Measurements from ENCODE around the gene TIMP1. TPM values are rescaled to one million over a fixed set of nuclear protein-coding genes. Genes with fewer than 3 reads are reported as not detected.

Gene TIMP1
- total RNA-seq, 1 donor from 2014 or later = 479 TPM

DNA sequence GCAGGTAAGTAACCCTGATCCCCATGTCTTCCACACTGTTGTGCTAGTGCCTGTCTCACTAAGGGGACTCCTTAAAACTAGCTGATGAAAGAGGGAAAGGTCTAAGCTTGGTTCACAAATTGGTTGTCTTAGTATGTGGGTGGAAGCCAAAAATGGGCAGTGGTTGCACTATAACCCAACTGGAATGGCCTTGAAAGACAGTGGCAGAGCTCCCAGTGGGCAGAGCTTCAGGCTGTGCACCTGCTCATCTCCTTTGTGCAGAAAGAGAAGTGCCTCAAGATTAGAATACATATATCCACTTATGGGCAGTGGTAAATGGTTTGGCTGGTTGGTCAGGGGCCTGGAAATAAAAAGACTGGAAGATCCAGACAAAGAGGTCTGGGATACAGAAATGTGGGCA lies 30.2 kb downstream of the TIMP1 start:
- Histone ChIP-seq H3K27ac (ENCODE audit: low read depth, low read length) (no peak overlapping the region), H3K4me3 (ENCODE audit: insufficient read depth, low read depth, low read length) (no peak overlapping the region), H3K36me3 (ENCODE audit: insufficient read depth, low read length) (no peaks in the 10 kb centered on the region), H3K27me3 (ENCODE audit: insufficient read depth, low read length) (no peaks in the 10 kb centered on the region), H3K9me3 (ENCODE audit: insufficient read depth, low read depth, low read length) (no peaks in the 10 kb centered on the region), H3K4me1 (ENCODE audit: insufficient read depth, low read length) (no peaks in the 10 kb centered on the region), H3K4me2 (ENCODE audit: low read length) (no peak overlapping the region), H4K20me1 (ENCODE audit: insufficient read depth, low read length) (no peaks in the 10 kb centered on the region), H2AFZ (ENCODE audit: low read depth, low read length) (no peak overlapping the region), H3K9ac (ENCODE audit: low read length) (no peak overlapping the region), H3K79me2 (ENCODE audit: insufficient read depth, low read length) (no peaks in the 10 kb centered on the region)
- Mint-ChIP-seq H3K9me3 (ENCODE audit: unreplicated experiment) (peaks cover 2% of the 10 kb centered on the region), H3K36me3 (ENCODE audit: low read depth, unreplicated experiment) (no peaks in the 10 kb centered on the region), H3K27ac (ENCODE audit: unreplicated experiment) (no peak overlapping the region), H3K27me3 (ENCODE audit: low read depth, unreplicated experiment) (peaks cover 7% of the 10 kb centered on the region), H3K4me1 (ENCODE audit: low read depth, unreplicated experiment) (no peaks in the 10 kb centered on the region), H3K4me3 (ENCODE audit: unreplicated experiment) (no peak overlapping the region)
- DNase-seq (ENCODE audit: low read depth) = no peak
- no peak for FAIRE-seq
- TF ChIP-seq, protein P1, sequence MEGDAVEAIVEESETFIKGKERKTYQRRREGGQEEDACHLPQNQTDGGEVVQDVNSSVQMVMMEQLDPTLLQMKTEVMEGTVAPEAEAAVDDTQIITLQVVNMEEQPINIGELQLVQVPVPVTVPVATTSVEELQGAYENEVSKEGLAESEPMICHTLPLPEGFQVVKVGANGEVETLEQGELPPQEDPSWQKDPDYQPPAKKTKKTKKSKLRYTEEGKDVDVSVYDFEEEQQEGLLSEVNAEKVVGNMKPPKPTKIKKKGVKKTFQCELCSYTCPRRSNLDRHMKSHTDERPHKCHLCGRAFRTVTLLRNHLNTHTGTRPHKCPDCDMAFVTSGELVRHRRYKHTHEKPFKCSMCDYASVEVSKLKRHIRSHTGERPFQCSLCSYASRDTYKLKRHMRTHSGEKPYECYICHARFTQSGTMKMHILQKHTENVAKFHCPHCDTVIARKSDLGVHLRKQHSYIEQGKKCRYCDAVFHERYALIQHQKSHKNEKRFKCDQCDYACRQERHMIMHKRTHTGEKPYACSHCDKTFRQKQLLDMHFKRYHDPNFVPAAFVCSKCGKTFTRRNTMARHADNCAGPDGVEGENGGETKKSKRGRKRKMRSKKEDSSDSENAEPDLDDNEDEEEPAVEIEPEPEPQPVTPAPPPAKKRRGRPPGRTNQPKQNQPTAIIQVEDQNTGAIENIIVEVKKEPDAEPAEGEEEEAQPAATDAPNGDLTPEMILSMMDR (IDR thresholded peaks at IDR 0.05; ENCODE audit: insufficient read depth, low read depth, low read length) = no peak
- TF ChIP-seq EZH2 (IDR thresholded peaks at IDR 0.05; ENCODE audit: insufficient read depth, low read length) = no peak

DNA sequence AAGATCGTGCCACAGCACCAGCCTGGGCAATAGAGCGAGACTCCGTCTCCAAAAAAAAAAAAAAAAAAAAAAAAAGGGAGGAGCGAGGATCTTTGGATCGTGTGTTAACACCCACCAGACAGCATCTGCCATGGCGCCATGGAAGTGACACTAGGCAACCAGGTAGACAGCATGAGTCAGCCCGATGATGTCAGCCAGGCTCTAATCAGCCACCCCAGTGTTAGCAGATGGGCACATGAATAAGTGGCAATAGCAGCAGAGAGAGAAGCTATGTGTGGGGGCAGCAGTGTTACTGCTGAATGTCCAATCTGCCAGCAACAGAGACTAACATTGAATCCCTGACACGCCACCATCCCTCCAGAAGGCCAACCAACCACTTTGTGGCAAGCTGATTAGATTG lies 30.8 kb downstream of the TIMP1 start:
- Histone ChIP-seq H3K27ac (ENCODE audit: low read depth, low read length) (no peak overlapping the region), H4K20me1 (ENCODE audit: insufficient read depth, low read length) (no peaks in the 10 kb centered on the region), H3K27me3 (ENCODE audit: insufficient read depth, low read length) (no peaks in the 10 kb centered on the region), H2AFZ (ENCODE audit: low read depth, low read length) (no peak overlapping the region), H3K36me3 (ENCODE audit: insufficient read depth, low read length) (no peaks in the 10 kb centered on the region), H3K9me3 (ENCODE audit: insufficient read depth, low read depth, low read length) (no peaks in the 10 kb centered on the region), H3K4me1 (ENCODE audit: insufficient read depth, low read length) (no peaks in the 10 kb centered on the region), H3K9ac (ENCODE audit: low read length) (no peak overlapping the region), H3K79me2 (ENCODE audit: insufficient read depth, low read length) (no peaks in the 10 kb centered on the region), H3K4me2 (ENCODE audit: low read length) (no peak overlapping the region), H3K4me3 (ENCODE audit: insufficient read depth, low read depth, low read length) (no peak overlapping the region)
- Mint-ChIP-seq H3K4me3 (ENCODE audit: unreplicated experiment) (no peak overlapping the region), H3K9me3 (ENCODE audit: unreplicated experiment) (peaks cover 2% of the 10 kb centered on the region), H3K27me3 (ENCODE audit: low read depth, unreplicated experiment) (peaks cover 12% of the 10 kb centered on the region), H3K27ac (ENCODE audit: unreplicated experiment) (no peak overlapping the region), H3K36me3 (ENCODE audit: low read depth, unreplicated experiment) (no peaks in the 10 kb centered on the region), H3K4me1 (ENCODE audit: low read depth, unreplicated experiment) (no peaks in the 10 kb centered on the region)
- TF ChIP-seq EZH2 (IDR thresholded peaks at IDR 0.05; ENCODE audit: insufficient read depth, low read length) = no peak
- TF ChIP-seq, protein P1 (IDR thresholded peaks at IDR 0.05; ENCODE audit: insufficient read depth, low read depth, low read length) = no peak
- DNase-seq (ENCODE audit: low read depth) (no peak), FAIRE-seq (peak; percentile 77)

DNA sequence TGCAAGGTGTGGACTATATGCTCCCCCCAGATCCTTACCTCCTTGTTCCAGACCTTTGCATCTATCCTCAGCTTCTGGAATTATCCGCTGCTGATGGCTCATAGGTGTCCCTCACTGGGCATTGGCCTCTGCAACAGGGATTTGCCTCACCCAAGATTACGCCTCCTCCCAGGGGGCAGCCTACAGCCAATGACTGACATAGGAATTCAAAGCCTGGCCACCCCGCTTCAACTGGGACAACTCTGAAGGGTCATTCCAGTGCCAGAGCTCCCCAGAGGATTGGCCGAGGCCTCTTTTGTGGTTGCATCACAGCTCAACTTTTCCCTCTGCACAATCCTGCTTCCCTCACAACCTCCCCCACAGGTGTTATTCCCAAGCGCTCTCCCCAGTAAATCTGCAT lies 32.4 kb downstream of the TIMP1 start:
- H3K4me2 ChIP-seq (ENCODE audit: low read length) = no peak overlapping the region
- DNase-seq (ENCODE audit: low read depth) (no peak), FAIRE-seq (no peak)
- no peaks in the 10 kb centered on the region for H3K9me3 ChIP-seq (ENCODE audit: insufficient read depth, low read depth, low read length)
- H3K36me3 ChIP-seq (ENCODE audit: insufficient read depth, low read length) = no peaks in the 10 kb centered on the region
- TF ChIP-seq, protein P1 (IDR thresholded peaks at IDR 0.05; ENCODE audit: insufficient read depth, low read depth, low read length) = no peak
- TF ChIP-seq EZH2 (IDR thresholded peaks at IDR 0.05; ENCODE audit: insufficient read depth, low read length) = no peak
- no peaks in the 10 kb centered on the region for H3K27me3 ChIP-seq (ENCODE audit: insufficient read depth, low read length)
- no peaks in the 10 kb centered on the region for H3K36me3 Mint-ChIP-seq (ENCODE audit: low read depth, unreplicated experiment)
- no peak overlapping the region for H3K4me3 Mint-ChIP-seq (ENCODE audit: unreplicated experiment)
- no peak overlapping the region for H3K27ac Mint-ChIP-seq (ENCODE audit: unreplicated experiment)
- H3K4me1 Mint-ChIP-seq (ENCODE audit: low read depth, unreplicated experiment) = no peaks in the 10 kb centered on the region
- H3K27ac ChIP-seq (ENCODE audit: low read depth, low read length) = no peak overlapping the region
- no peak overlapping the region for H2AFZ ChIP-seq (ENCODE audit: low read depth, low read length)
- no peaks in the 10 kb centered on the region for H3K79me2 ChIP-seq (ENCODE audit: insufficient read depth, low read length)
- H3K9me3 Mint-ChIP-seq (ENCODE audit: unreplicated experiment) = peaks cover 2% of the 10 kb centered on the region
- H3K27me3 Mint-ChIP-seq (ENCODE audit: low read depth, unreplicated experiment) = peaks cover 16% of the 10 kb centered on the region
- no peaks in the 10 kb centered on the region for H3K4me1 ChIP-seq (ENCODE audit: insufficient read depth, low read length)
- no peaks in the 10 kb centered on the region for H4K20me1 ChIP-seq (ENCODE audit: insufficient read depth, low read length)
- no peak overlapping the region for H3K9ac ChIP-seq (ENCODE audit: low read length)
- H3K4me3 ChIP-seq (ENCODE audit: insufficient read depth, low read depth, low read length) = no peak overlapping the region

All from astrocyte (in vitro differentiated cells and primary cell).